Measurements from ENCODE around the gene SPART. TPM values are rescaled to one million over a fixed set of nuclear protein-coding genes. Genes with fewer than 3 reads are reported as not detected.

The SPART gene
- total and polyA plus RNA-seq, 9 of the 15 experiments (the other 6 are each of a cell fraction or from before 2014, with no cell fraction given), result 18.7 to 79.0 (median 41.0) TPM

DNA sequence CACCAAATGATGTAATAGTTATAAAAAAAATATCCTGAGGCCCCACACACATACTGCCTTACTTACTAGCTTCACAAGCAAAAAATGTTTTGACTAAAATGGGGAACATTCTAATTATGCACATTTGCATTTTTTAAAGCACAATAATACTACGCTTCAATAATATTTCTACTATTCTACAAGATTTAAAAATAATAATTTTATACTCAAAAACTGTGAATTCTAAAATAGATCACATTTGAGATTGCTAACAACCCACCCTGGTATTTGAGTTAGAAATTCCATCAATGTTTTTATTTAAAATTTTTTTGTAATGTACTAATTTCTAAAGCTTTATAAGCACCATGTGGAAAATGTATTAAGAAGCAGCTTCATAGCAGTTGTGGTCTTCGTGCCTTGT lies 72.8 kb downstream of the SPART start:
- Histone ChIP-seq H3K4me1 (replicated peaks in 1 of 2; ENCODE audit: control insufficient read depth in 2 of 2, insufficient read depth in 2 of 2, low read length in 2 of 2) (no peaks in the 10 kb centered on the region), H3K9ac (ENCODE audit: insufficient read depth in 1 of 2, low read depth in 2 of 2, low read length in 2 of 2) (no peak overlapping the region), H3K27ac (ENCODE audit: extremely low read depth, low read depth, low read length) (no peak overlapping the region), H3K4me2 (ENCODE audit: insufficient read depth, low read length) (no peak overlapping the region), H4K20me1 (replicated peaks; ENCODE audit: control insufficient read depth, insufficient read depth, low read length) (no peaks in the 10 kb centered on the region), H3K36me3 (ENCODE audit: control insufficient read depth, insufficient read depth, low read length) (no peaks in the 10 kb centered on the region), H3K9me3 (replicated peaks; ENCODE audit: control insufficient read depth, insufficient read depth, low read depth, low read length) (no peaks in the 10 kb centered on the region), H2AFZ (ENCODE audit: low read depth, low read length) (no peak overlapping the region), H3K79me2 (ENCODE audit: control insufficient read depth, insufficient read depth, low read length) (no peaks in the 10 kb centered on the region), H3K9me1 (ENCODE audit: control insufficient read depth, insufficient read depth, low read length) (no peaks in the 10 kb centered on the region), H3K27me3 (ENCODE audit: control insufficient read depth in 2 of 2, insufficient read depth in 2 of 2, low read length in 2 of 2) (no peaks in the 10 kb centered on the region), H3K4me3 (no peak overlapping the region)
- ATAC-seq (no peak), DNase-seq (ENCODE audit: extremely low read depth in 1 of 4, low spot score in 3 of 4) (no peak), FAIRE-seq (no peak)
- CTCF ChIA-PET (ENCODE audit: low intra/inter-chr PET ratio), result no interaction called here
- 88% methylated on average over 2 of the region's 2 CpGs for WGBS (ENCODE audit: insufficient coverage, low coverage, missing lambda C conversion rate)
- POLR2A ChIA-PET, result no interaction called here
- TF ChIP-seq RBM15 (IDR thresholded peaks at IDR 0.05; ENCODE audit: insufficient read depth, low read length) (no peak), NFE2 (IDR thresholded peaks at IDR 0.05; ENCODE audit: low read depth) (no peak), NUFIP1 (IDR thresholded peaks at IDR 0.05; ENCODE audit: partially characterized antibody) (no peak), ARID2 (IDR thresholded peaks at IDR 0.05) (no peak)
- TF ChIP-seq, protein P1, sequence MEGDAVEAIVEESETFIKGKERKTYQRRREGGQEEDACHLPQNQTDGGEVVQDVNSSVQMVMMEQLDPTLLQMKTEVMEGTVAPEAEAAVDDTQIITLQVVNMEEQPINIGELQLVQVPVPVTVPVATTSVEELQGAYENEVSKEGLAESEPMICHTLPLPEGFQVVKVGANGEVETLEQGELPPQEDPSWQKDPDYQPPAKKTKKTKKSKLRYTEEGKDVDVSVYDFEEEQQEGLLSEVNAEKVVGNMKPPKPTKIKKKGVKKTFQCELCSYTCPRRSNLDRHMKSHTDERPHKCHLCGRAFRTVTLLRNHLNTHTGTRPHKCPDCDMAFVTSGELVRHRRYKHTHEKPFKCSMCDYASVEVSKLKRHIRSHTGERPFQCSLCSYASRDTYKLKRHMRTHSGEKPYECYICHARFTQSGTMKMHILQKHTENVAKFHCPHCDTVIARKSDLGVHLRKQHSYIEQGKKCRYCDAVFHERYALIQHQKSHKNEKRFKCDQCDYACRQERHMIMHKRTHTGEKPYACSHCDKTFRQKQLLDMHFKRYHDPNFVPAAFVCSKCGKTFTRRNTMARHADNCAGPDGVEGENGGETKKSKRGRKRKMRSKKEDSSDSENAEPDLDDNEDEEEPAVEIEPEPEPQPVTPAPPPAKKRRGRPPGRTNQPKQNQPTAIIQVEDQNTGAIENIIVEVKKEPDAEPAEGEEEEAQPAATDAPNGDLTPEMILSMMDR (IDR thresholded peaks at IDR 0.05 in 2 of 3, conservative IDR thresholded peaks at IDR 0.05 in 1 of 3; ENCODE audit: insufficient read depth in 2 of 3, low read depth in 1 of 3, low read length in 3 of 3), result no peak
- no TSS peak for BruUV-seq (replicated peaks)
- in situ Hi-C loops (cut with MboI), result loop anchor here (5.0 kb wide), 1 partner anchor 286 kb away; no protein-coding TSS in a partner anchor
- intact Hi-C loops (cut with micrococcal nuclease), result no loop called here

DNA sequence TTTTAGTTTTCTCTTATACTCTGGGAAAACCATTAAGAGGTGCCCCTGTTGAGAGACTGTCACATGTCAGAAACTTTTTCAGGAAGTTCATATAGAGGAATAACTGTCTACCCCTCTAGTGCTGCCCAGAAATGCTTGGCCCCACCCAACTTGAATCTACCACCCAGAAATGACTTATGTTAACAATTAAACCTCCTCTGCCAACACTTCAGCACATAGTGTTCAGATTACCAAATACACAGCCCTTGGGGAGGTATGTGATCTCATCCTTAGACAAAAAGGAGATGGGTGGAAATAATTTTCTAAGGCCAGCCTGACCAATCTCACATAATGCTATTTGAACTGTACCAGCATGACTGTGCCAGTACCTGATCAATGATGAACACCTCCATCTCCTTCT lies 84.2 kb downstream of the SPART start:
- Histone ChIP-seq H3K27ac (ENCODE audit: extremely low read depth, low read depth, low read length) (no peak overlapping the region), H3K4me2 (ENCODE audit: insufficient read depth, low read length) (no peak overlapping the region), H4K20me1 (replicated peaks; ENCODE audit: control insufficient read depth, insufficient read depth, low read length) (no peaks in the 10 kb centered on the region), H3K79me2 (ENCODE audit: control insufficient read depth, insufficient read depth, low read length) (no peaks in the 10 kb centered on the region), H3K27me3 (ENCODE audit: control insufficient read depth in 2 of 2, insufficient read depth in 2 of 2, low read length in 2 of 2) (no peaks in the 10 kb centered on the region), H3K36me3 (ENCODE audit: control insufficient read depth, insufficient read depth, low read length) (no peaks in the 10 kb centered on the region), H3K9me1 (ENCODE audit: control insufficient read depth, insufficient read depth, low read length) (no peaks in the 10 kb centered on the region), H3K9me3 (replicated peaks; ENCODE audit: control insufficient read depth, insufficient read depth, low read depth, low read length) (no peaks in the 10 kb centered on the region), H3K9ac (ENCODE audit: insufficient read depth in 1 of 2, low read depth in 2 of 2, low read length in 2 of 2) (no peak overlapping the region), H3K4me1 (replicated peaks in 1 of 2; ENCODE audit: control insufficient read depth in 2 of 2, insufficient read depth in 2 of 2, low read length in 2 of 2) (peaks cover 0 to 3% of the 10 kb centered on the region in 2 experiments; a peak in 1 of 5 replicates), H2AFZ (ENCODE audit: low read depth, low read length) (no peak overlapping the region), H3K4me3 (no peak overlapping the region)
- TF ChIP-seq FOXA1 (IDR thresholded peaks at IDR 0.05; ENCODE audit: borderline replicate concordance), result no peak
- TF ChIP-seq, protein P2, sequence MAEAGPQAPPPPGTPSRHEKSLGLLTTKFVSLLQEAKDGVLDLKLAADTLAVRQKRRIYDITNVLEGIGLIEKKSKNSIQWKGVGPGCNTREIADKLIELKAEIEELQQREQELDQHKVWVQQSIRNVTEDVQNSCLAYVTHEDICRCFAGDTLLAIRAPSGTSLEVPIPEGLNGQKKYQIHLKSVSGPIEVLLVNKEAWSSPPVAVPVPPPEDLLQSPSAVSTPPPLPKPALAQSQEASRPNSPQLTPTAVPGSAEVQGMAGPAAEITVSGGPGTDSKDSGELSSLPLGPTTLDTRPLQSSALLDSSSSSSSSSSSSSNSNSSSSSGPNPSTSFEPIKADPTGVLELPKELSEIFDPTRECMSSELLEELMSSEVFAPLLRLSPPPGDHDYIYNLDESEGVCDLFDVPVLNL (CRISPR knock-in tag; IDR thresholded peaks at IDR 0.05; ENCODE audit: low read depth), result no peak
- TF ChIP-seq, protein P3, sequence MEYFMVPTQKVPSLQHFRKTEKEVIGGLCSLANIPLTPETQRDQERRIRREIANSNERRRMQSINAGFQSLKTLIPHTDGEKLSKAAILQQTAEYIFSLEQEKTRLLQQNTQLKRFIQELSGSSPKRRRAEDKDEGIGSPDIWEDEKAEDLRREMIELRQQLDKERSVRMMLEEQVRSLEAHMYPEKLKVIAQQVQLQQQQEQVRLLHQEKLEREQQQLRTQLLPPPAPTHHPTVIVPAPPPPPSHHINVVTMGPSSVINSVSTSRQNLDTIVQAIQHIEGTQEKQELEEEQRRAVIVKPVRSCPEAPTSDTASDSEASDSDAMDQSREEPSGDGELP (CRISPR knock-in tag; IDR thresholded peaks at IDR 0.05; ENCODE audit: borderline replicate concordance), result no peak
- TF ChIP-seq, protein P4, sequence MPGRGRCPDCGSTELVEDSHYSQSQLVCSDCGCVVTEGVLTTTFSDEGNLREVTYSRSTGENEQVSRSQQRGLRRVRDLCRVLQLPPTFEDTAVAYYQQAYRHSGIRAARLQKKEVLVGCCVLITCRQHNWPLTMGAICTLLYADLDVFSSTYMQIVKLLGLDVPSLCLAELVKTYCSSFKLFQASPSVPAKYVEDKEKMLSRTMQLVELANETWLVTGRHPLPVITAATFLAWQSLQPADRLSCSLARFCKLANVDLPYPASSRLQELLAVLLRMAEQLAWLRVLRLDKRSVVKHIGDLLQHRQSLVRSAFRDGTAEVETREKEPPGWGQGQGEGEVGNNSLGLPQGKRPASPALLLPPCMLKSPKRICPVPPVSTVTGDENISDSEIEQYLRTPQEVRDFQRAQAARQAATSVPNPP (IDR thresholded peaks at IDR 0.05; ENCODE audit: borderline replicate concordance, insufficient read depth, insufficient read length), result no peak
- CTCF ChIA-PET (ENCODE audit: low intra/inter-chr PET ratio), result no interaction called here
- no TSS peak for BruUV-seq (replicated peaks)
- intact Hi-C loops (cut with micrococcal nuclease) (no loop called here), in situ Hi-C loops (cut with MboI) (no loop called here)
- FAIRE-seq (no peak), DNase-seq (ENCODE audit: extremely low read depth in 1 of 4, low spot score in 3 of 4) (no peak), ATAC-seq (no peak)
- POLR2A ChIA-PET, result no interaction called here

All from K562 (cell line).